Measurements from ENCODE around the gene ZW10.
"Not testable (repeated sequence)": the region's sequence is repeated elsewhere in the genome, so short reads cannot be mapped to it uniquely, and the experiment has no call there.

The ZW10 gene

GRCh38 chr11:113736323-113736722 is 37.2 kb downstream of the ZW10 start:
- no peak for DNase-seq

GRCh38 chr11:113732092-113732491 is 41.4 kb downstream of the ZW10 start:
- no peak for DNase-seq

- DNase-seq: no peak
These were observed 42.4 kb downstream of the ZW10 start for GRCh38 chr11:113730887-113731726.

- DNase-seq: no peak
These were observed 44.0 kb downstream of the ZW10 start for GRCh38 chr11:113729456-113729855.

- DNase-seq: no peak
These were observed 44.7 kb downstream of the ZW10 start for GRCh38 chr11:113728814-113729213.

GRCh38 chr11:113725913-113726312 is 47.6 kb downstream of the ZW10 start:
- DNase-seq: no peak

GRCh38 chr11:113725407-113725806 is 48.1 kb downstream of the ZW10 start:
- no peak for DNase-seq

GRCh38 chr11:113724778-113725177 is 48.7 kb downstream of the ZW10 start:
- DNase-seq: no peak

- DNase-seq: no peak
These were observed 49.7 kb downstream of the ZW10 start for GRCh38 chr11:113723787-113724186.

GRCh38 chr11:113722934-113723333 is 50.6 kb downstream of the ZW10 start:
- DNase-seq: no peak

- DNase-seq: no peak
These were observed 51.3 kb downstream of the ZW10 start for GRCh38 chr11:113722221-113722620.

- DNase-seq: no peak
These were observed 51.9 kb downstream of the ZW10 start for GRCh38 chr11:113721462-113722066.

GRCh38 chr11:113720478-113720877 is 53.0 kb downstream of the ZW10 start:
- DNase-seq: not testable (repeated sequence)

- no peak for DNase-seq
These were observed 57.4 kb downstream of the ZW10 start for GRCh38 chr11:113715882-113716625.

GRCh38 chr11:113715273-113715672 is 58.2 kb downstream of the ZW10 start:
- no peak for DNase-seq

- no peak for DNase-seq
These were observed 62.5 kb downstream of the ZW10 start for GRCh38 chr11:113710989-113711388.

GRCh38 chr11:113705871-113706655 is 67.4 kb downstream of the ZW10 start, which contains the start of gene TMPRSS5:
Gene TMPRSS5, minus strand, starts transcription at chr11:113706308. Its CDS starts 84 bp downstream, at chr11:113706224.
- no peak for DNase-seq

GRCh38 chr11:113703551-113703950 is 69.9 kb downstream of the ZW10 start:
- not testable (repeated sequence) for DNase-seq

- DNase-seq: no peak
These were observed 72.0 kb downstream of the ZW10 start for GRCh38 chr11:113701491-113701890.

GRCh38 chr11:113698515-113698914 is 75.0 kb downstream of the ZW10 start:
- DNase-seq: no peak

GRCh38 chr11:113697756-113698407 is 75.6 kb downstream of the ZW10 start:
- DNase-seq: no peak

GRCh38 chr11:113697111-113697510 is 76.4 kb downstream of the ZW10 start:
- DNase-seq: no peak
